Caco-2 (cell line): ENCODE measurements around the gene AIFM3. TPM values are rescaled to one million over a fixed set of nuclear protein-coding genes. Genes with fewer than 3 reads are reported as not detected.

Experiments
- BruUV-seq: library from RNA; stranded (reverse); fragments of 400-500 nt; replicated peaks from 2 replicates; lab custom pipeline; 2021; lab: Mats Ljungman, UMichigan
- CTCF ChIA-PET: fragments of 300-600 bp; sonication (Branson Sonifier 250); formaldehyde crosslinking; loops from one replicate; lab custom pipeline; 2022; ENCODE audit warnings: antibody characterized with exemption; lab: Charles Lee
- POLR2A ChIA-PET: fragments of 300-600 bp; sonication (Branson Sonifier 250); formaldehyde crosslinking; loops from one replicate; lab custom pipeline; 2022; ENCODE audit warnings: antibody characterized with exemption; lab: Charles Lee
- DNase-seq, 2 experiments: peaks; one replicate each; pipeline versions ENCODE4 v3.0.0 to v3.0.0-alpha.2; 2020 to 2022
- H3K27me3 ChIP-seq: replicated peaks from 2 replicates; pipeline ENCODE4 v1.6.0; 2011; ENCODE audit warnings: low read length; ENCODE audit not compliant: control insufficient read depth, insufficient read depth
- H3K36me3 ChIP-seq: 2 replicates; pipeline ENCODE4 v1.5.1; 2011; ENCODE audit warnings: low read length; ENCODE audit not compliant: control insufficient read depth, insufficient read depth
- H3K4me1 ChIP-seq: fragments of 250-450 bp; sonication (Bioruptor Pico); 2 replicates; pipeline ENCODE4 v1.5.1; 2020; ENCODE audit warnings: mild to moderate bottlenecking
- H3K4me3 ChIP-seq: 2 replicates; pipeline ENCODE4 v1.5.1; 2011; ENCODE audit warnings: low read depth, mild to moderate bottlenecking, control low read depth, low read length
- H3K9me3 ChIP-seq: fragments of 250-450 bp; sonication (Bioruptor Pico); 2 replicates; pipeline ENCODE4 v1.5.1; 2020; ENCODE audit warnings: mild to moderate bottlenecking, moderate library complexity
- H3K27ac Mint-ChIP-seq: one replicate; pipeline ENCODE4 v1.8.0; 2022; ENCODE audit warnings: mixed read lengths; ENCODE audit not compliant: unreplicated experiment
- H3K27me3 Mint-ChIP-seq: one replicate; pipeline ENCODE4 v1.8.0; 2022; ENCODE audit warnings: mixed read lengths; ENCODE audit not compliant: insufficient read depth, unreplicated experiment
- H3K36me3 Mint-ChIP-seq: one replicate; pipeline ENCODE4 v1.8.0; 2022; ENCODE audit warnings: mild to moderate bottlenecking, mixed read lengths; ENCODE audit not compliant: insufficient read depth, unreplicated experiment
- H3K4me1 Mint-ChIP-seq: one replicate; pipeline ENCODE4 v1.8.0; 2022; ENCODE audit warnings: low read depth, mixed read lengths; ENCODE audit not compliant: unreplicated experiment
- H3K4me3 Mint-ChIP-seq: one replicate; pipeline ENCODE4 v1.8.0; 2022; ENCODE audit warnings: mild to moderate bottlenecking, moderate library complexity, mixed read lengths; ENCODE audit not compliant: unreplicated experiment
- H3K9me3 Mint-ChIP-seq: one replicate; pipeline ENCODE4 v1.8.0; 2022; ENCODE audit warnings: mixed read lengths; ENCODE audit not compliant: unreplicated experiment
- intact Hi-C: fragments of 100-400 bp; cut with micrococcal nuclease; formaldehyde crosslinking; loops from one replicate; pipeline ENCODE4 v1.10.0; 2022; ENCODE audit not compliant: unreplicated experiment
- total RNA-seq: library from RNA; stranded (reverse); gene quantifications from 2 replicates; pipeline ENCODE4 v1.2.3, GENCODE V29; 2022
- TF ChIP-seq, protein P1 (sequence below), 2 experiments: fragments of 200-600 bp in 1 of 2; IDR thresholded peaks; 1 replicate in 1 of 2; 2 replicates in 1 of 2; pipeline versions ENCODE4 v1.5.1 to v1.8.0; 2011 to 2022; ENCODE audit warnings: antibody characterized with exemption in 1 of 2, control low read depth in 1 of 2, inconsistent platforms in 1 of 2, low read depth in 1 of 2, low read length in 1 of 2, mild to moderate bottlenecking in 1 of 2, moderate library complexity in 1 of 2; ENCODE audit not compliant: insufficient read depth in 1 of 2, severe bottlenecking in 1 of 2, unreplicated experiment in 1 of 2

Gene AIFM3
- total RNA-seq, 1 experiment from 2014 or later = 0.73 TPM

DNA sequence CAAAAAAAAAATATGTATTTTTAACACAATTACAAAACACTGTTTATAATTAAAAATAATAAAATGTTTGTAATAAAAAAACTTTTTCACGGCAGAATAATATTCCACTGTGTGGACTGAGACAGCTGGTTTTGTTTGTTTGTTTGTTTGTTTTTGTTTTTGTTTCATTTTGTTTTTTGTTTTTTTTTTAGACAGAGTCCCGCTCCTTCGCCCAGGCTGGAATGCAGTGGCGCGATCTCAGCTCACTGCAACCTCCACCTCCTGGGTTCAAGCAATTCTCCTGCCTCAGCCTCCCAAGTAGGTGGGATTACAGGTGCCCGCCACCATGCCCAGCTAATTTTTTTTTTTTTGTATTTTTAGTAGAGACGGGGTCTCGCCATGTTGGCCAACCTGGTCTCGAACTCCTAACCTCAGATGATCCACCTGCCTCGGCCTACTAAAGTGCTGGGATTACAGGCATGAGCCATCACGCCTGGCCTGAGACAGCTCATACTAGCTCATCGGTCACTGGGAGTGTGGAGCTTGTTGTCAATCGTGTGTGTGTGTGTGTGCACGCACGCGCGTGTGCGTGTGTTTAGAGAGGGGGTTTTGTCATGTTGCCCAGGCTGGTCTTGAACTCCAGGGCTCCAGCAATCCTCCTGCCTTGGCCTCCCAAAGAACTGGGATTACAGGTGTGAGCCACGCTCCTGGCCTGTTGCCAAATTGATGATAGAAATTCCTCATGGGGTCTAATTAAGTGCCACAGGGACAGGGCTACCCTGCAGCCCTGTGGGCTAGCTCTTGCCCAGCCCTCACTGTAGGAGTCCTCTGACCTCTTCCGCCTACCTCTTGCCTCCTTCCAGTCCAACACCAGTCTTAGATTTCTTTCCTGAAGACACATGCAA, 7.2 kb upstream of the AIFM3 start:
- H3K4me3 ChIP-seq = no peak overlapping the region
- H3K4me3 Mint-ChIP-seq = no peak overlapping the region
- TF ChIP-seq, protein P1, sequence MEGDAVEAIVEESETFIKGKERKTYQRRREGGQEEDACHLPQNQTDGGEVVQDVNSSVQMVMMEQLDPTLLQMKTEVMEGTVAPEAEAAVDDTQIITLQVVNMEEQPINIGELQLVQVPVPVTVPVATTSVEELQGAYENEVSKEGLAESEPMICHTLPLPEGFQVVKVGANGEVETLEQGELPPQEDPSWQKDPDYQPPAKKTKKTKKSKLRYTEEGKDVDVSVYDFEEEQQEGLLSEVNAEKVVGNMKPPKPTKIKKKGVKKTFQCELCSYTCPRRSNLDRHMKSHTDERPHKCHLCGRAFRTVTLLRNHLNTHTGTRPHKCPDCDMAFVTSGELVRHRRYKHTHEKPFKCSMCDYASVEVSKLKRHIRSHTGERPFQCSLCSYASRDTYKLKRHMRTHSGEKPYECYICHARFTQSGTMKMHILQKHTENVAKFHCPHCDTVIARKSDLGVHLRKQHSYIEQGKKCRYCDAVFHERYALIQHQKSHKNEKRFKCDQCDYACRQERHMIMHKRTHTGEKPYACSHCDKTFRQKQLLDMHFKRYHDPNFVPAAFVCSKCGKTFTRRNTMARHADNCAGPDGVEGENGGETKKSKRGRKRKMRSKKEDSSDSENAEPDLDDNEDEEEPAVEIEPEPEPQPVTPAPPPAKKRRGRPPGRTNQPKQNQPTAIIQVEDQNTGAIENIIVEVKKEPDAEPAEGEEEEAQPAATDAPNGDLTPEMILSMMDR (IDR thresholded peaks at IDR 0.05; ENCODE audit: insufficient read depth in 1 of 2, low read depth in 1 of 2, low read length in 1 of 2, severe bottlenecking in 1 of 2, unreplicated experiment in 1 of 2) = no peak
- no peak for DNase-seq
- intact Hi-C loops = no loop called here
- no peaks in the 10 kb centered on the region for H3K9me3 ChIP-seq
- H3K4me1 ChIP-seq = peaks cover 18% of the 10 kb centered on the region
- H3K27me3 ChIP-seq = no peaks in the 10 kb centered on the region
- no peaks in the 10 kb centered on the region for H3K27me3 Mint-ChIP-seq
- CTCF ChIA-PET = no interaction called here
- H3K36me3 Mint-ChIP-seq = peaks cover 24% of the 10 kb centered on the region
- BruUV-seq = no TSS peak
- no peaks in the 10 kb centered on the region for H3K36me3 ChIP-seq
- no peaks in the 10 kb centered on the region for H3K4me1 Mint-ChIP-seq
- no peaks in the 10 kb centered on the region for H3K9me3 Mint-ChIP-seq
- POLR2A ChIA-PET = no interaction called here
- no peak overlapping the region for H3K27ac Mint-ChIP-seq

DNA sequence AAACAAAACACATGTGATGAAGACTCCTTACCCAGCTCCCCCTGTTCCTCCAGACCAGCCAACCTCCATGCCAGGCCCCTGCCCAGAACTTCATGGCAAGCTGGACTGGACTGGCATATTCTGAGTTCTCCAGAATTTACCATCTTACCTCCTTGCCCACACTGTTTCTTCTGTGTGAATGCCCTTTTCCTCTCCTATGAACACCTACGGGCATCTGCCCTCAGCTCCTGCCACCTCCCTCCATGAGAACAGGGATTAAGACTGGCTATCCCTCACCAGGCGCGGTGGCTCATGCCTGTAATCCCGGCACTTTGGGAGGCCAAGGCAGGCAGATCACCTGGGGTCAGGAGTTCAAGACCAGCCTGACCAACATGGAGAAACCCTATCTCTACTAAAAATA, 6.4 kb upstream of the AIFM3 start:
- Histone ChIP-seq H3K27me3 (no peaks in the 10 kb centered on the region), H3K9me3 (no peaks in the 10 kb centered on the region), H3K4me1 (peaks cover 17% of the 10 kb centered on the region), H3K36me3 (no peaks in the 10 kb centered on the region), H3K4me3 (no peak overlapping the region)
- Mint-ChIP-seq H3K9me3 (no peaks in the 10 kb centered on the region), H3K27ac (no peak overlapping the region), H3K4me1 (no peaks in the 10 kb centered on the region), H3K36me3 (peaks cover 24% of the 10 kb centered on the region), H3K4me3 (no peak overlapping the region), H3K27me3 (no peaks in the 10 kb centered on the region)
- intact Hi-C loops = no loop called here
- ChIA-PET CTCF (interaction anchor here (1.8 kb wide), 1 partner anchor 8 kb away, joined by 3 read pairs; no protein-coding TSS in a partner anchor), POLR2A (no interaction called here)
- TF ChIP-seq, protein P1 (IDR thresholded peaks at IDR 0.05; ENCODE audit: insufficient read depth in 1 of 2, low read depth in 1 of 2, low read length in 1 of 2, severe bottlenecking in 1 of 2, unreplicated experiment in 1 of 2) = no peak
- BruUV-seq = no TSS peak
- no peak for DNase-seq

DNA sequence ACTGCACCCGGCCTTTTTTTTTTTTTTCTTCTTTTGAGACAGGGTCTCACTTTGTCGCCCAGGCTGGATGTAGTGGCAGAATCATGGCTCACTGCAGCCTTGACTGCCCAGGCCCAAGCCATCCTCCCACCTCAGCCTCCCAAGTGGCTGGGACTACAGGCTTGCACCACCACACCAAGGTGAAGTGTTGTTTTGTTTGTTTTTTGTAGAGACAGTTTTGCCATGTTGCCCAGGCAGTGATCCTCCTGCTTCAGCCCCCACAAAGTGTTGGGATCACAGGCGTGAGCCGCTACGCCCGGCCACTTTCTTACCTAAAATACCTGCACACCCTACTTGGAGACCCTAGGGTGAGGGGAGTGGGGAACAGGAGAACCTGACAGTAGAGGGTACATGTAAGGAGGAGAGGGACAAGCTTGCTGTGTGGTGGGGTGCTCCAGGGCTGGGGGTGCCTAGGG, 4.5 kb upstream of the AIFM3 start:
- intact Hi-C loops = no loop called here
- Mint-ChIP-seq H3K36me3 (peaks cover 8% of the 10 kb centered on the region), H3K27me3 (no peaks in the 10 kb centered on the region), H3K9me3 (no peaks in the 10 kb centered on the region), H3K4me3 (no peak overlapping the region), H3K4me1 (no peaks in the 10 kb centered on the region), H3K27ac (no peak overlapping the region)
- ChIA-PET CTCF (interaction anchor here (1.8 kb wide), 1 partner anchor 10 kb away, joined by 3 read pairs; no protein-coding TSS in a partner anchor), POLR2A (interaction anchor here (0.7 kb wide), 1 partner anchor 20 kb away, joined by 11 read pairs; no protein-coding TSS in a partner anchor)
- no peak for DNase-seq
- TF ChIP-seq, protein P1 (IDR thresholded peaks at IDR 0.05; ENCODE audit: insufficient read depth in 1 of 2, low read depth in 1 of 2, low read length in 1 of 2, severe bottlenecking in 1 of 2, unreplicated experiment in 1 of 2) = no peak
- BruUV-seq = no TSS peak
- 0 out of 2 replicates have a peak, but pooled peaks cover 5% of the 10 kb centered on the region for H3K4me1 ChIP-seq
- no peaks in the 10 kb centered on the region for H3K27me3 ChIP-seq
- H3K4me3 ChIP-seq = no peak overlapping the region
- H3K36me3 ChIP-seq = no peaks in the 10 kb centered on the region
- H3K9me3 ChIP-seq = no peaks in the 10 kb centered on the region
